Measurements from ENCODE around the gene LCN15. TPM values are rescaled to one million over a fixed set of nuclear protein-coding genes. Genes with fewer than 3 reads are reported as not detected.

The LCN15 gene
- total and polyA plus RNA-seq, 10 of the 15 experiments (the other 5 are each of a cell fraction or from before 2014, with no cell fraction given) = 0.37 to 0.50 TPM; not detected in 8

- no peak for TF ChIP-seq BCLAF1 (IDR thresholded peaks at IDR 0.05)
- no peak for TF ChIP-seq WRNIP1 (IDR thresholded peaks at IDR 0.05; ENCODE audit: borderline replicate concordance, low read depth, low read length)
- no peak for TF ChIP-seq MTA2 (IDR thresholded peaks at IDR 0.05; ENCODE audit: low read depth)
- TF ChIP-seq RUNX3 (IDR thresholded peaks at IDR 0.05; ENCODE audit: low read length) = no peak
- no peak for TF ChIP-seq SIN3A (IDR thresholded peaks at IDR 0.05; ENCODE audit: low read depth, low read length)
- TF ChIP-seq, protein P1, sequence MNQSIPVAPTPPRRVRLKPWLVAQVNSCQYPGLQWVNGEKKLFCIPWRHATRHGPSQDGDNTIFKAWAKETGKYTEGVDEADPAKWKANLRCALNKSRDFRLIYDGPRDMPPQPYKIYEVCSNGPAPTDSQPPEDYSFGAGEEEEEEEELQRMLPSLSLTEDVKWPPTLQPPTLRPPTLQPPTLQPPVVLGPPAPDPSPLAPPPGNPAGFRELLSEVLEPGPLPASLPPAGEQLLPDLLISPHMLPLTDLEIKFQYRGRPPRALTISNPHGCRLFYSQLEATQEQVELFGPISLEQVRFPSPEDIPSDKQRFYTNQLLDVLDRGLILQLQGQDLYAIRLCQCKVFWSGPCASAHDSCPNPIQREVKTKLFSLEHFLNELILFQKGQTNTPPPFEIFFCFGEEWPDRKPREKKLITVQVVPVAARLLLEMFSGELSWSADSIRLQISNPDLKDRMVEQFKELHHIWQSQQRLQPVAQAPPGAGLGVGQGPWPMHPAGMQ (IDR thresholded peaks at IDR 0.05; ENCODE audit: borderline replicate concordance) = no peak
- TF ChIP-seq, protein P2, sequence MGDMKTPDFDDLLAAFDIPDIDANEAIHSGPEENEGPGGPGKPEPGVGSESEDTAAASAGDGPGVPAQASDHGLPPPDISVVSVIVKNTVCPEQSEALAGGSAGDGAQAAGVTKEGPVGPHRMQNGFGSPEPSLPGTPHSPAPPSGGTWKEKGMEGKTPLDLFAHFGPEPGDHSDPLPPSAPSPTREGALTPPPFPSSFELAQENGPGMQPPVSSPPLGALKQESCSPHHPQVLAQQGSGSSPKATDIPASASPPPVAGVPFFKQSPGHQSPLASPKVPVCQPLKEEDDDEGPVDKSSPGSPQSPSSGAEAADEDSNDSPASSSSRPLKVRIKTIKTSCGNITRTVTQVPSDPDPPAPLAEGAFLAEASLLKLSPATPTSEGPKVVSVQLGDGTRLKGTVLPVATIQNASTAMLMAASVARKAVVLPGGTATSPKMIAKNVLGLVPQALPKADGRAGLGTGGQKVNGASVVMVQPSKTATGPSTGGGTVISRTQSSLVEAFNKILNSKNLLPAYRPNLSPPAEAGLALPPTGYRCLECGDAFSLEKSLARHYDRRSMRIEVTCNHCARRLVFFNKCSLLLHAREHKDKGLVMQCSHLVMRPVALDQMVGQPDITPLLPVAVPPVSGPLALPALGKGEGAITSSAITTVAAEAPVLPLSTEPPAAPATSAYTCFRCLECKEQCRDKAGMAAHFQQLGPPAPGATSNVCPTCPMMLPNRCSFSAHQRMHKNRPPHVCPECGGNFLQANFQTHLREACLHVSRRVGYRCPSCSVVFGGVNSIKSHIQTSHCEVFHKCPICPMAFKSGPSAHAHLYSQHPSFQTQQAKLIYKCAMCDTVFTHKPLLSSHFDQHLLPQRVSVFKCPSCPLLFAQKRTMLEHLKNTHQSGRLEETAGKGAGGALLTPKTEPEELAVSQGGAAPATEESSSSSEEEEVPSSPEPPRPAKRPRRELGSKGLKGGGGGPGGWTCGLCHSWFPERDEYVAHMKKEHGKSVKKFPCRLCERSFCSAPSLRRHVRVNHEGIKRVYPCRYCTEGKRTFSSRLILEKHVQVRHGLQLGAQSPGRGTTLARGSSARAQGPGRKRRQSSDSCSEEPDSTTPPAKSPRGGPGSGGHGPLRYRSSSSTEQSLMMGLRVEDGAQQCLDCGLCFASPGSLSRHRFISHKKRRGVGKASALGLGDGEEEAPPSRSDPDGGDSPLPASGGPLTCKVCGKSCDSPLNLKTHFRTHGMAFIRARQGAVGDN (IDR thresholded peaks at IDR 0.05) = no peak
- TF ChIP-seq ZNF217 (IDR thresholded peaks at IDR 0.05) = no peak
- TF ChIP-seq TBL1XR1 (IDR thresholded peaks at IDR 0.05; ENCODE audit: low read depth, low read length) = no peak
Observed at GRCh38 chr9:136746621-136747020, 17.7 kb downstream of the LCN15 start (continued).
